Stimulated activated CD8-positive, alpha-beta memory T cell treated with anti-CD3 and anti-CD28 coated beads, Interleukin-12 subunit alpha, Interleukin-12 subunit beta, amount 100 ng/mL, for 1 hour (primary cell): Measurements from ENCODE around the gene BCDIN3D.

Source experiments
- DNase-seq: peaks from one replicate; pipeline ENCODE4 v3.0.0-alpha.2; 2020; ENCODE audit warnings: low read depth

BCDIN3D gene

DNA sequence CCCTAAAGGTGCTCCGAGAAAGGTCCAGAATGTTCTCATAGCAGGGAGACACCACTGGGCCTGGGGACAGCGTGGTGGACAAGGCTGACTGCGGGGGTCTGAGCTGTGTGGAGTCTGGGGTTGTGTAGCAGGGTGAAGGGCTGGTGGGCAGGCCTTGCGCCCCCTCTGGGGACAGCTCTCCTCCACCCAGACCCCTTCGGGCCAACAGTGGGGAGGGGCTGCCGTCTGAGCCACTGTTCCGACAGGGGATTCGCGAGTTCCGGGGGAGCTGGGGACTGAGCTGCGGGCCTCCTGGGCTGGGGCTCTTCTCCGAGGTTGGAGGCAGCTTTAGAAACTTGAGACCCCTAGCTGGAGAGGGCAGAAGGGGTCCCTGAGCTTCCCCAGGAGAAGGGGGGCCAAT lies 46.8 kb downstream of the BCDIN3D start:
- no peak for DNase-seq

GRCh38 chr12:49795654-49796105 lies 47.2 kb downstream of the BCDIN3D start:
- DNase-seq: no peak

DNA sequence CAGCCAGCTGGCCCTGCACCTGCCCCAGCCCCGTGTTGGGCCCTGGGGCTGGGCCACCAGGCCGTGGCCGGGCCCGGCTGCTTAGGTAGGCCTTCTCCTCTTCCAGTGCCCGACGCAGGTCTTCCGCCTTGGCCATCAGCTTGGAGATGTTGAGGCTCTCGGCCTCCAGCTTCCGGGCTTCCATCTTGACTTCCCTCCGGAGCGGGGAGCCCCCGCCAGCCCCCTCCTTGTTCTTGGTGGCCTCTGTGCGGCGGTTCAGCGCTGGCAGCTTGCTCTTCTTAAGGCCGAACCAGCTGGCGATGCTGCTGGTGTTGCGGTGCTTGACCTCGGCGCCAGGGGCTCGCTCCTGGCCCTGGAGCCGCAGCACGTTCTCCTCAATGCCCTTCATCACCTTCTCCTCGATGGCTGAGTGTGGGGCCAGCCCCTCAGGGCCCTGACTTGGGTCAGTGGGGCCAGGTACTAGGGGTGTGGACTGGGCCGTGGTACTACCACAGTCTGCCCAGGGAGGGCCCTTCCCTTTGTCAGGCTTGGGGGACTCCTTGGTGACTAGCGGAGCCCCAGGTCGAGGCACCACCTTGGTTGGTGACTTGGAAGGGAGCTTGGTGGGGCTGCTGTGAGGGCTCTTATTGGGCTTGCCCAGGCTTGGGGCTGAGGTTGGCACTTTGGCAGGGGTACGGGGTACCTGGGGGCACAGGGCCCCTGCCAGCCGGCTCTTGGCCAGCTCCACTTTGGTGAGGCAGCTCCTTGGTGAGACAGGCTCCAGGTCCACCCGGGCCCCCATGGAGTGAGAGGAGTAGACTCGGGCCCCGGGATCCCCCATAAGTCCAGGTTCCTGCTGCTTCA lies 47.9 kb downstream of the BCDIN3D start:
- no peak for DNase-seq

DNA sequence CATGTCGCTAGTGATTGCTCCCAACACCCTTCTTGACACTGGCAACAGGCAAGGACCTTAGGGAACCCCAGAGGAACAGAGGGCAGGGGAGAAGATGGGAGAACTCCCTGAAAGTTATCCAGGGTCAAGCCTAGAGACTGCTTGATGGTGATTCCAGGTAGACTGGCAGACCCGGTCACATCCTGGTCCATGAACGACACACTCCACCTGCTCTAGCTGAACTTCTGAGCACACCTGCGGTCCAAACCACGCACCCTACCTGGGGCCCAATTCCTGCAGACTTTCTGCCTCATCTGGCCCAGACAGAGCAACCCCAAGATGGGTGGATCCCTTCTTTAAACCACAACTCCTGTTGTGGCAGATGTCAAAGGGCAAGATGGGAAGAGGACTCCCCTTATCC lies 48.9 kb downstream of the BCDIN3D start:
- DNase-seq: no peak

- no peak for DNase-seq
These were observed 49.3 kb downstream of the BCDIN3D start for GRCh38 chr12:49793620-49794019.

DNA sequence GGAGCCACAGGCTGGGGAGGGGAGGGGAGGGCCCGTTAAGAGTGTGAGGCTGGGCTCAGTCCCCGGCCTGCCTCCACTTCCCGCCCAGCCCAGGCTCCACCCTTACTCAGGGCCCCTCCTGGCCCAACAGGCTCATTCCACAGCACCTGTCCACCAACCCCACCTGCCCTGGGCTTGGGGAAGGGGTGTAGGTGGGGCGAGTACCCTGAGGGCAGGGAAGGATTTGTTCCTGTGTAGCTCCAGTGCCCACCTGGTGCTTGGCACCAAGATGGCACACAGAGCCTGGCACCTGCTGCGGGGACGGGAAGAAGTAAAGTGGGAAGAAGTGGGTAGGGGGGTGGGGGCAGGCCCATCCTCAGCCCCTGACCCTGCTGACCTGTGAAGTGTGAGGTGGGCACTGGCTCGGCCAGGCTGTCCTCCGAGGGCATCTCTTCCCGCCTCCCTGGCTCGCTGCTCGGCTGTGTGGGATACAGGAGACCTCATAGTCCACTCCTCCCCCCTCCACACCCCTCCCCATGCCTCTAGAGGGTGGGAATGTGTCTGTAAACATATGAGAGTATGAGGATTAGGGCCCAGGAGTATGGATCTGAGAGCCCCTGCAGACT lies 49.8 kb downstream of the BCDIN3D start:
- DNase-seq: no peak

GRCh38 chr12:49792181-49792970 lies 50.5 kb downstream of the BCDIN3D start:
- no peak for DNase-seq

DNA sequence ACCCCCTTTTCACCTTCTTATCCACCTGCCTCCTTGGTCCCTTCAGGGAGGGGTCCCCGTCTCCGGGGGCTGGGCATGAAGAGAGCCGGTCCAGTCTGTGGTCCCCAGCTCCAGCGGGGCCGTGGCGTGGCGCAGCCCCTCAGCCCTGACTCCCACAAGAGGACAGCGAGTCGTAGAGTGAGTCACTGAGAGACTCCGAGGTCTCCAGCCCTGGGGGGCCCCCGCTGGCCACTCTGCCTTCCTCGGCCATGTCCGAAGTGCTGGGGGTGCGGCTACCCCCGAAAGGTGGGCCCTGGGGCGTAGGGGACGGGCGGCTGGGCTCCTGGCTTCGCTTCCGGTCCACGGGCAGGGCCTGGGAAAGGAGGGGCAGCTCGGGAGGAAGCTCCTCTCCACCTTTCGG lies 51.2 kb downstream of the BCDIN3D start:
- DNase-seq: no peak

GRCh38 chr12:49790741-49791555 lies 52.0 kb downstream of the BCDIN3D start:
- DNase-seq: no peak

GRCh38 chr12:49789992-49790391 lies 52.9 kb downstream of the BCDIN3D start:
- DNase-seq: no peak

DNA sequence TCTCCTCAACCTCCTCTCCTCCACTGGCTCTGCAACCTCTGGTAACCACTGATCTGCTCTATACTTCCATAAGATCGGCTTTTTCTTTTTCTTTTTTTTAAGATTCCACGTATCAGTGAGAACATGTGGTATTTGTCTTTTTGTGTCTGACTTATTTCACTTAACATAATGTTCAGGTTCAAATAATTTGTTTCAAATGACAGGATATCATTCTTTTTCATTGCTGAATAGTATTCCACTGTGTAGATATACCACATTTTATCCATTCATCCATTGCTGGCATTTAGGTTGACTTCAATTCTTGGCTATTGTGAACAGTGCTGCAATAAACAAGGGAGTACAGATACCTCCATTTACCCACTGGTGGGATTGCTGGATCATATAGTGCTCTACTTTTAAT lies 55.2 kb downstream of the BCDIN3D start:
- no peak for DNase-seq
